Fibroblast of lung (primary cell): ENCODE measurements around the gene VAC14. TPM values are rescaled to one million over a fixed set of nuclear protein-coding genes. Genes with fewer than 3 reads are reported as not detected.
"Not testable (repeated sequence)": the region's sequence is repeated elsewhere in the genome, so short reads cannot be mapped to it uniquely, and the experiment has no call there.

Source experiments
- DNase-seq, 2 donors: peaks; one replicate each; pipeline versions ENCODE4 v3.0.0 to v3.0.0-alpha.2; 2010; ENCODE audit warnings: low read depth in 2 of 2
- H2AFZ ChIP-seq: 2 replicates; pipeline ENCODE4 v1.5.1; 2012; ENCODE audit warnings: low read length, control low read depth, inconsistent platforms
- H3K27ac ChIP-seq: 2 replicates; pipeline ENCODE4 v1.5.1; 2011; ENCODE audit warnings: low read length, control low read depth; ENCODE audit not compliant: insufficient read depth
- H3K27me3 ChIP-seq: 2 replicates; pipeline ENCODE4 v1.5.1; 2011; ENCODE audit warnings: mild to moderate bottlenecking, low read length; ENCODE audit not compliant: control insufficient read depth, insufficient read depth
- H3K36me3 ChIP-seq: 2 replicates; pipeline ENCODE4 v1.5.1; 2011; ENCODE audit warnings: low read length; ENCODE audit not compliant: control insufficient read depth, insufficient read depth
- H3K4me1 ChIP-seq: 2 replicates; pipeline ENCODE4 v1.5.1; 2011; ENCODE audit warnings: low read length; ENCODE audit not compliant: control insufficient read depth, insufficient read depth; ENCODE audit errors: extremely low read depth
- H3K4me2 ChIP-seq: 2 replicates; pipeline ENCODE4 v1.5.1; 2011; ENCODE audit warnings: low read length, control low read depth; ENCODE audit not compliant: insufficient read depth; ENCODE audit errors: extremely low read depth
- H3K4me3 ChIP-seq, 4 experiments: fragments of 200-600 bp in 1 of 4; sonication (generic) in 1 of 4; replicated peaks in 1 of 4; 2 replicates each; pipeline ENCODE4 v1.5.1; 2011 to 2016; ENCODE audit warnings: low read length in 4 of 4, low read depth in 3 of 4, mild to moderate bottlenecking in 3 of 4, control low read depth in 2 of 4, inconsistent platforms in 1 of 4, mixed read lengths in 1 of 4; ENCODE audit not compliant: insufficient read depth in 1 of 4; ENCODE audit errors: control extremely low read depth in 1 of 4
- H3K79me2 ChIP-seq: 2 replicates; pipeline ENCODE4 v1.5.1; 2012; ENCODE audit warnings: mild to moderate bottlenecking, low read length, inconsistent platforms; ENCODE audit not compliant: control insufficient read depth, insufficient read depth
- H3K9ac ChIP-seq: 2 replicates; pipeline ENCODE4 v1.5.1; 2011; ENCODE audit warnings: mild to moderate bottlenecking, low read length, control low read depth; ENCODE audit not compliant: insufficient read depth
- H3K9me3 ChIP-seq: 2 replicates; pipeline ENCODE4 v1.5.1; 2012; ENCODE audit warnings: low read depth, low read length; ENCODE audit not compliant: control insufficient read depth, insufficient read depth
- H4K20me1 ChIP-seq: 2 replicates; pipeline ENCODE4 v1.5.1; 2011; ENCODE audit warnings: low read length; ENCODE audit not compliant: control insufficient read depth, insufficient read depth; ENCODE audit errors: extremely low read depth
- EZH2 ChIP-seq: IDR thresholded peaks from 2 replicates; pipeline ENCODE4 v1.5.1; 2012; ENCODE audit warnings: low read length, control low read depth, mild to moderate bottlenecking; ENCODE audit errors: missing control alignments
- polyA minus RNA-seq: library from RNA; depleted of rRNA, polyadenylated mRNA; stranded (reverse); fragments of >200 nt; gene quantifications from 2 replicates; pipeline ENCODE4 v1.2.3, GENCODE V29; 2011; ENCODE audit warnings: low replicate concordance
- polyA plus RNA-seq, 2 donors: library from polyadenylated mRNA; depleted of rRNA in 1 of 2; stranded (reverse) in 1 of 2; unstranded in 1 of 2; fragments of >200 nt; gene quantifications; 2 replicates each; pipeline ENCODE4 v1.2.1, GENCODE V29; 2011 to 2012; ENCODE audit warnings: missing spikeins in 1 of 2
- total RNA-seq: library from RNA; depleted of rRNA; stranded (reverse); fragments of >200 nt; gene quantifications from 2 replicates; pipeline ENCODE4 v1.2.1, GENCODE V29; 2014
- TF ChIP-seq, protein P1 (sequence below), 2 donors: IDR thresholded peaks in 1 of 2; conservative IDR thresholded peaks in 1 of 2; 1 replicate in 1 of 2; 2 replicates in 1 of 2; pipeline ENCODE4 v1.5.1; 2011 to 2012; ENCODE audit warnings: low read length in 2 of 2, control low read depth in 1 of 2, inconsistent platforms in 1 of 2, low read depth in 1 of 2, mild to moderate bottlenecking in 1 of 2

VAC14 gene
- total RNA-seq (18.5 and 29.2 TPM in 2 replicates), polyA plus RNA-seq (25.0 and 35.3 TPM in 2 replicates), polyA minus RNA-seq (104 and 105 TPM in 2 replicates)
- 29.7 and 42.1 TPM in 2 replicates for polyA plus RNA-seq (2012)

DNA sequence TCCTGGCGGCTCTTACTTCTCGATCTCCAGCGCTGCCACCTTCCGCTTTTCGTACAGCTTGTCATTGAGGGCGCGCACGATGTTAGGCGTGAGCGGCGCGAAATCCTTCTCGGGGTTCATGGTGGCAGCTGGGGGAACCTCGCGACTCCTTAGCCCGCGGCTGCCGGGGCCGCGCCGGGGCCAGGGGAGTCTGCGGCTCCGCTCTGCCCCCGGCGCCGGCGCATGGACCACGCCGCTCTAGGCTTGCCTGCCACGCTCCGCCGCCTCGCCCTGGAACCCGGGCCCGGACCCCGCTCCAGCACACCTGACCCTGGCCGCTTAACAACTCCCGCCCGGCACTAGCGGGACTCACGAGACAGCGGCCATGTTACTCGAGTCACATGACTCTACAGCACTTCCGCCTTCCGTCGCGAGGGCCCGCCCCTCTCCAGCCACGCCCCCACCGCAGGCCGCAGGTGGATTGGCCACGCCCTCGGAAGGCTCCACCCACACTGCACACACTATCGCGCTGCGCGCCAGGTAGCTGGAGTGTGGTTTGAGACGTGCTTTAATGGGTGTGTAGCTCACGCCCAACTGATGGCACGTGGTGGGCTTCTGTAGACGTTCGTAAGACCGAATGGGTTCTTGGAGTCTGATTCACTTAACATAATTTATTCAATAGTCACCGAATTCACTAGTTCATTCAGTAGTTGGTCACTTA lies at the start of gene VAC14:
VAC14 (minus strand) TSS at position 378 of the 700 bp plus-strand sequence; CDS start at position 120, 258 bp downstream.
- Histone ChIP-seq H3K9me3 (no peaks in the 10 kb centered on the region), H2AFZ (peak within 1 kb of the TSS; percentile 72), H3K4me1 (peaks cover 6% of the 10 kb centered on the region), H3K27ac (peak within 1 kb of the TSS; percentile 72), H3K36me3 (no peaks in the 10 kb centered on the region), H3K4me3 (peak within 1 kb of the TSS; percentile 81 to 98 (median 88)), H3K4me2 (peak within 1 kb of the TSS; percentile 98), H4K20me1 (no peaks in the 10 kb centered on the region), H3K79me2 (peaks cover 36% of the 10 kb centered on the region), H3K27me3 (no peaks in the 10 kb centered on the region), H3K9ac (peak within 1 kb of the TSS; percentile 83)
- peak; percentile 82 for DNase-seq
- TF ChIP-seq EZH2, result no peak
- TF ChIP-seq, protein P1, sequence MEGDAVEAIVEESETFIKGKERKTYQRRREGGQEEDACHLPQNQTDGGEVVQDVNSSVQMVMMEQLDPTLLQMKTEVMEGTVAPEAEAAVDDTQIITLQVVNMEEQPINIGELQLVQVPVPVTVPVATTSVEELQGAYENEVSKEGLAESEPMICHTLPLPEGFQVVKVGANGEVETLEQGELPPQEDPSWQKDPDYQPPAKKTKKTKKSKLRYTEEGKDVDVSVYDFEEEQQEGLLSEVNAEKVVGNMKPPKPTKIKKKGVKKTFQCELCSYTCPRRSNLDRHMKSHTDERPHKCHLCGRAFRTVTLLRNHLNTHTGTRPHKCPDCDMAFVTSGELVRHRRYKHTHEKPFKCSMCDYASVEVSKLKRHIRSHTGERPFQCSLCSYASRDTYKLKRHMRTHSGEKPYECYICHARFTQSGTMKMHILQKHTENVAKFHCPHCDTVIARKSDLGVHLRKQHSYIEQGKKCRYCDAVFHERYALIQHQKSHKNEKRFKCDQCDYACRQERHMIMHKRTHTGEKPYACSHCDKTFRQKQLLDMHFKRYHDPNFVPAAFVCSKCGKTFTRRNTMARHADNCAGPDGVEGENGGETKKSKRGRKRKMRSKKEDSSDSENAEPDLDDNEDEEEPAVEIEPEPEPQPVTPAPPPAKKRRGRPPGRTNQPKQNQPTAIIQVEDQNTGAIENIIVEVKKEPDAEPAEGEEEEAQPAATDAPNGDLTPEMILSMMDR (conservative IDR thresholded peaks at IDR 0.05 in 1 of 2, IDR thresholded peaks at IDR 0.05 in 1 of 2; ENCODE audit: low read depth in 1 of 2, low read length in 2 of 2), result no peak

GRCh38 chr16:70823498-70824118 lies 22.6 kb upstream of the VAC14 start:
- H3K9me3 ChIP-seq, H4K20me1 ChIP-seq, H3K79me2 ChIP-seq, H3K4me1 ChIP-seq, H3K4me2 ChIP-seq, H2AFZ ChIP-seq, H3K4me3 ChIP-seq, H3K27me3 ChIP-seq, H3K9ac ChIP-seq, H3K36me3 ChIP-seq, H3K27ac ChIP-seq, DNase-seq: not testable (repeated sequence)

- H3K9me3 ChIP-seq, H3K36me3 ChIP-seq, H3K4me2 ChIP-seq, H2AFZ ChIP-seq, H3K9ac ChIP-seq, H4K20me1 ChIP-seq, H3K4me1 ChIP-seq, H3K27me3 ChIP-seq, H3K4me3 ChIP-seq, H3K79me2 ChIP-seq, H3K27ac ChIP-seq, DNase-seq: not testable (repeated sequence)
Measured at GRCh38 chr16:70822734-70823133, 21.8 kb upstream of the VAC14 start.

GRCh38 chr16:70818088-70818487 lies 17.1 kb upstream of the VAC14 start:
- not testable (repeated sequence) for H3K27ac ChIP-seq, H3K4me2 ChIP-seq, DNase-seq, H3K36me3 ChIP-seq, H3K9me3 ChIP-seq, H3K9ac ChIP-seq, H3K79me2 ChIP-seq, H2AFZ ChIP-seq, H3K4me1 ChIP-seq, H3K4me3 ChIP-seq, H3K27me3 ChIP-seq, H4K20me1 ChIP-seq
